ENCODE measurements around the gene CLCNKB. TPM values are rescaled to one million over a fixed set of nuclear protein-coding genes. Genes with fewer than 3 reads are reported as not detected.
"Not testable (repeated sequence)": the region's sequence is repeated elsewhere in the genome, so short reads cannot be mapped to it uniquely, and the experiment has no call there.

CLCNKB gene
- total RNA-seq, 1 donor from 2014 or later: 0.59 TPM

GRCh38 chr1:16026723-16027484 is 16.7 kb upstream of the CLCNKB start:
- Mint-ChIP-seq H3K4me3 (ENCODE audit: unreplicated experiment) (no peak overlapping the region), H3K4me1 (ENCODE audit: unreplicated experiment) (no peaks in the 10 kb centered on the region), H3K27me3 (ENCODE audit: unreplicated experiment) (peaks cover 14% of the 10 kb centered on the region), H3K9me3 (ENCODE audit: unreplicated experiment) (no peaks in the 10 kb centered on the region), H3K36me3 (ENCODE audit: low read depth, unreplicated experiment) (no peaks in the 10 kb centered on the region), H3K27ac (ENCODE audit: unreplicated experiment) (no peak overlapping the region)
- DNase-seq (ENCODE audit: low spot score): peak; percentile 55
- TF ChIP-seq CTCF (IDR thresholded peaks at IDR 0.05; ENCODE audit: unreplicated experiment): no peak

GRCh38 chr1:16028237-16029002 is 15.2 kb upstream of the CLCNKB start:
- H3K4me1 Mint-ChIP-seq (ENCODE audit: unreplicated experiment): peaks cover 2% of the 10 kb centered on the region
- H3K36me3 Mint-ChIP-seq (ENCODE audit: low read depth, unreplicated experiment): no peaks in the 10 kb centered on the region
- no peak overlapping the region for H3K4me3 Mint-ChIP-seq (ENCODE audit: unreplicated experiment)
- H3K27me3 Mint-ChIP-seq (ENCODE audit: unreplicated experiment): peaks cover 14% of the 10 kb centered on the region
- no peak for DNase-seq (ENCODE audit: low spot score)
- H3K9me3 Mint-ChIP-seq (ENCODE audit: unreplicated experiment): no peaks in the 10 kb centered on the region
- no peak overlapping the region for H3K27ac Mint-ChIP-seq (ENCODE audit: unreplicated experiment)
- TF ChIP-seq CTCF (IDR thresholded peaks at IDR 0.05; ENCODE audit: unreplicated experiment): no peak

GRCh38 chr1:16029003-16029268 is 14.6 kb upstream of the CLCNKB start:
- not testable (repeated sequence) for DNase-seq (ENCODE audit: low spot score); H3K27ac Mint-ChIP-seq (ENCODE audit: unreplicated experiment); H3K9me3 Mint-ChIP-seq (ENCODE audit: unreplicated experiment); H3K4me1 Mint-ChIP-seq (ENCODE audit: unreplicated experiment); H3K36me3 Mint-ChIP-seq (ENCODE audit: low read depth, unreplicated experiment); H3K4me3 Mint-ChIP-seq (ENCODE audit: unreplicated experiment)
- H3K27me3 Mint-ChIP-seq (ENCODE audit: unreplicated experiment): peaks cover 14% of the 10 kb centered on the region

- H3K4me1 Mint-ChIP-seq (ENCODE audit: unreplicated experiment): peaks cover 2% of the 10 kb centered on the region
- no peak overlapping the region for H3K4me3 Mint-ChIP-seq (ENCODE audit: unreplicated experiment)
- H3K27ac Mint-ChIP-seq (ENCODE audit: unreplicated experiment): no peak overlapping the region
- H3K36me3 Mint-ChIP-seq (ENCODE audit: low read depth, unreplicated experiment): no peaks in the 10 kb centered on the region
- no peaks in the 10 kb centered on the region for H3K9me3 Mint-ChIP-seq (ENCODE audit: unreplicated experiment)
- no peak for TF ChIP-seq CTCF (IDR thresholded peaks at IDR 0.05; ENCODE audit: unreplicated experiment)
- DNase-seq (ENCODE audit: low spot score): no peak
- peaks cover 11% of the 10 kb centered on the region for H3K27me3 Mint-ChIP-seq (ENCODE audit: unreplicated experiment)
Measured at GRCh38 chr1:16029288-16029687, 14.3 kb upstream of the CLCNKB start.

GRCh38 chr1:16031551-16031950 is 12.0 kb upstream of the CLCNKB start:
- H3K36me3 Mint-ChIP-seq (ENCODE audit: low read depth, unreplicated experiment): no peaks in the 10 kb centered on the region
- no peak for TF ChIP-seq CTCF (IDR thresholded peaks at IDR 0.05; ENCODE audit: unreplicated experiment)

More at GRCh38 chr1:16031551-16031950, 12.0 kb upstream of the CLCNKB start:
- Mint-ChIP-seq H3K27me3 (ENCODE audit: unreplicated experiment) (peaks cover 2% of the 10 kb centered on the region), H3K27ac (ENCODE audit: unreplicated experiment) (no peak overlapping the region), H3K4me1 (ENCODE audit: unreplicated experiment) (peaks cover 2% of the 10 kb centered on the region), H3K4me3 (ENCODE audit: unreplicated experiment) (no peak overlapping the region), H3K9me3 (ENCODE audit: unreplicated experiment) (no peaks in the 10 kb centered on the region)
- no peak for DNase-seq (ENCODE audit: low spot score)

All from endothelial cell (in vitro differentiated cells).